Stimulated activated CD4-positive, alpha-beta T cell treated with anti-CD3 and anti-CD28 coated beads, Interleukin-2, amount 100 ng/mL, for 48 hours (primary cell): ENCODE results near the gene MBLAC1.

ENCODE experiments used
- DNase-seq, 2 donors: peaks; one replicate each; pipeline ENCODE4 v3.0.0-alpha.2; 2020

Gene MBLAC1

DNA sequence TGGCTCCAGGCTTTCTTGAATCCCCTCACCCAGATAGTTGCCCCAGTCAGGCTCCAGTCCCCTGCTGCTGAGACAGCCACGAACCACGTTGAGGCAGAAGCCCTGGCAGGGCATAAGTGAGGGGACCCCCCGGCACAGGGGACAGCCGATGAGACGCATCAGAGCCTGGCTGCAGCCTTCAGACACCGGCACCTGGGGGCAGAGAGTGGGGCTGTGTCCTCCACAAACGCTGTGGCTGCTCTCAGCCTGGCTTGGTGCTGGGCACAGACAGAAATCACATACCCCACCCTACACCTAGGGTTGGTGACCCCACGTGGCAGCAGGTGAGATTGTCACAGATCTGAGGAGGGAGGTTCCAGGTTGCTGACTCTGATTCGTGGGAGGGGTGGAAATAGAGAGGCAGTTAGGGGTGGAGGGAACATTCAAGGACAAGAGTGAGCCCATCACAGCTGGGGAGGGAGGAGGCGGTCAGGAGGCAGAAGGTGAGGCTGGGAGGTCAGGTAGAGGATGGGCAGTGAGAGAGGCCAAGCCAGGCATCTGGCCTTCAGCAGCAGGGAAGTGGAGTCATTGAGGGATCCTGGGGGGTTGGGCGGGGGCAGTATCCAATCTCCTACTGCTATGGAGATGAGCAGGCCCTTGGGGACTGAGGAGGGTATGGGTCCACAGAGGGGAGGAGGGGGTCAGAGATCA is 47.2 kb downstream of the MBLAC1 start:
- DNase-seq: no peak

DNA sequence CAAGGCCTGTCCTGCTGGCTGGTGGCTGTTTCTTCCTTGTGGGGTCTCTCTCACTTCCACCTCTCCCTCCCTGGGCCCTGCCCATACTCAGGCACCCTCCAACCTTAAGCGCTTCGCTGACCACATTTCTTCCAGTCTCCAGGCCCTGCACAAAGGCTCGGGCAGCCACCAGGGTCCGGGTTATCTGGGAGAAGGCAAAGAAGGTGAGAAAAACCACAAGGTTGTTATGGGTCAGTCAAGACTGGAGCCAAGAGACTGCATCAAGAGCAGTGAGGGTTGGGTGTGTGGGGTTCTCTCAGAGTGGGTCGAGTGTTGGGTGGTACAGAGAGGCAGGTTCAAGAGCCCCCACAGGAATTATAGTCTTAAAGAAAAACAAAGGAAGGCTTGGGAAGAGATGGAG is 47.8 kb downstream of the MBLAC1 start:
- DNase-seq: no peak

DNA sequence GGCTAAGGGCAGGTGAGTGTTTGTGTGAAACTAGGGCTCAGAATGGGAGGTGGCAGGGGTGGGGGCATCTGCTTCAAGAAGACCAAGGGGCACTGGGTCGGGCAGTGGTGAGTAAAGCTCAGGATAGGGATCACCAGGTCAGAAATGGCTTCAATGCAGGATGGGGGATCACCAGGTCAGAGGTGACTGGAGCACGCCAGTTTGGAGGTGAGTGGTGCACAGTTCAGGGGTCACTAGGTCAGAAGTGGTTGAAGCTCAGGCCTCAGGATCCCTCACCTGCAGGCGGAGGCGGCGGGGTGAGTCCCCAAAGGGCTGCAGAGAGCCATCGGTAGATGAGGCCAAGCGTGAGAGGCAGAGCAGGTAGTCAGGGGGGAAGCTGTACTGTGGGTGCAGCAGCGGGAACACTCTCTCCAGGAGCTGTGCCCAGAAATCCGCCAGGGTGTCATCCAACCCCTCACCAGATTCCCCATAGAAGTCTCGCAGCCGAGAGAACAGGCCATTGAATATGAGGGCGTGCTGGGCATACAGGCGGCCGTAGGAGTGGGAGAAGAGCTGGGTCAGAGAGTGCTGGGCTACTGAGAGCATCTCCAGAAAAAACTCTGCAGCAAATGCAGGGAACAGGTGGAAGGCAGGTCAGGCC is 48.6 kb downstream of the MBLAC1 start:
- no peak for DNase-seq

DNA sequence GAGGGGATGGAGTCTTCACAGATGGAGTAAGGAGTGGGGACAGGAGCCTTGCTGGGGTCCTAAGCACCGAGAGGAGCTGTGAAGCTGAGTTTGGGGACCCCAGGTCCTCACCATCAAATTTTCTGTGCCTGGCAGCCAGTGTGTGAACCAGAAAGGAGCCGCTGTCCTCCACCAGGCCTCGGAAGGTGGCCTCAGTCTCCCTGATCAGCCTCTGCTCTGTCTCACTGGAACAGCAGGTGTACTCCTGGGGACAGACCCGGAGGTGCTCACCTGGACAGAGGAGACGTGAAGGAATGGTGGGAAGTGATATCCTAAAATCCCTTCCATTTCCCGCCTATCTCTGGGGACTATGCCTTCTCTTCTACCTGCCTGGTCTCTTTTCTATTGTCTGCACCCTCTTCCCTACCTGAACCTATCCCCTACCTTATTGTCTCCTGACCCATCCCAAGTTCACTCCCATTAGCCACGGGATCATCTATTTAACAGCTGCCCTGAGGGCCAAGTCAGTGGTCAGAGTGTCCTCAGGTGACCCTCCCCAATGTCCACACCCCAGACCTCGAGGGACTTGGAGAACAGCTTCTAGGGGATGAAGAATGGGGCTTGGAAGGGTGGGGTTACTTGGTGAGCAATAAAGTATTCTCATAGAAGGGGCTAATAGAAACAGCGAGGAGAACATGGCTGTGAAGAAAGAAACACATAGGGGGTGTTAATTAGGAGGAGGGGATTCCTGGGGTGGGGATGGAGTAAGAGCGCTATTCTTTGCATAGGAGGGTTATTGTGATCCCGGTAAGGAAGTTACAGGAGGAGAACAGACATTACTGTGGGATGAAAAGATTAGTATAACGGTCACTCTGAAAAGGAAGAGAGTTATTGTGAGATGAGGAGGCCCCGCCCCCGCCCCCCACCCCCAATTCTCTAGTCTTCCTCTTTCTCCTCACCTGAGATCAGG is 49.6 kb downstream of the MBLAC1 start:
- no peak for DNase-seq

DNA sequence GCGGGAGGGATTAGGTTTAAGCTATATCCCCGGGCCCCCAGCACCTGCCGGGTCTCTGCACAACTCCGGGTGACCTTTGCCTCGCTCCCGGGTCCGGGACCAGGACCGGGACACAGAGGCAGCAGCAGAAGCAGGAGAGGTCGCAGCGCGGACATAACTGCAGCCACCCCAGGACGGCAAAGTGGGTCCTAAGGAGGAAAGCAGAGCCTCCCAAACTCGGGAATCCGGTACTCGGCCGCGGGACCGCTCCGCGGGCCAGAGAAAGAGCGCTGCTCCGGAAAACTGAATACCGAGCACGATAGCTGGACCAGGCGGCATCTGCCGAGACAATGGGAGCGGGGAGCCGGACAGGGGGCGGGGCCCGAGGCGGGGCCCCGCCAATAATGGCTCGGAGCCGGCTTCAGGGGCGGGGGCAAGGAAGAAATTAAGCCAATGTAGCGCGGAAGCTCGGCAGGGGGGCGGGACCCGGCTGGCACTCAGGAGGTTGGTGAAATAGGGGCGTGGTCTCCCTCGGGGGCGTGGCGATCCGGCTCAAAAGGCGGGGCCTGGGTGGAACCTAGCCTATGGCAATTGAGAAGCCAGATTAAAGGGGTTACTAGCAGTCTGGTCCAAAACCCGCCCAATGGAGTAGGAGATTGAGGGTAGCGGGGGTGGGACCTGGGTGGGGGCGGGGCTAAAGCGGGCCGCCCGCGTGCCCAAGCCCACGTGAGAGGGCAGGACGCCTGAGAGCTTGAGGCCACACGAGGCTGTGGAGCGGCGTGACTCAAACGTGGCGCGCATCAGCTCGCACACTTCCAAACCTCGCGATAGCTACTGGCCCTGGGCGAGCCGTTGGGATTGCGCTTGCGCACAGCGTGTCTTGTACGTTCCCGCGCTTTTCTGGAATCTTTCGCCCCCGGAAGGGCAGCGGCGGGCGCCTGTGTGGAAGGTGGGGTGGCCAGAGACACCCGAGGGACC is 50.6 kb downstream of the MBLAC1 start, which contains the start of the genes GPC2 and STAG3:
TSS of gene GPC2 (minus strand) at position 337 of the 957 bp plus-strand sequence. CDS start at position 155, 182 bp downstream.
TSS of gene STAG3 (plus strand) at position 874 of the 957 bp plus-strand sequence. CDS start 2,639 bp downstream, outside the sequence.
- DNase-seq: peak; percentile 98 to 99
